ENCODE results near the gene KCNMB1.
A peak's percentile ranks its signal among the peaks of the same experiment; 100 is the strongest.
"Not testable (repeated sequence)": the region's sequence is repeated elsewhere in the genome, so short reads cannot be mapped to it uniquely, and the experiment has no call there.

The KCNMB1 gene

GRCh38 chr5:170383227-170383626 lies 5.9 kb downstream of the KCNMB1 start:
- no peaks in the 10 kb centered on the region for H3K36me3 ChIP-seq (ENCODE audit: low read depth)
- TF ChIP-seq, protein P1, sequence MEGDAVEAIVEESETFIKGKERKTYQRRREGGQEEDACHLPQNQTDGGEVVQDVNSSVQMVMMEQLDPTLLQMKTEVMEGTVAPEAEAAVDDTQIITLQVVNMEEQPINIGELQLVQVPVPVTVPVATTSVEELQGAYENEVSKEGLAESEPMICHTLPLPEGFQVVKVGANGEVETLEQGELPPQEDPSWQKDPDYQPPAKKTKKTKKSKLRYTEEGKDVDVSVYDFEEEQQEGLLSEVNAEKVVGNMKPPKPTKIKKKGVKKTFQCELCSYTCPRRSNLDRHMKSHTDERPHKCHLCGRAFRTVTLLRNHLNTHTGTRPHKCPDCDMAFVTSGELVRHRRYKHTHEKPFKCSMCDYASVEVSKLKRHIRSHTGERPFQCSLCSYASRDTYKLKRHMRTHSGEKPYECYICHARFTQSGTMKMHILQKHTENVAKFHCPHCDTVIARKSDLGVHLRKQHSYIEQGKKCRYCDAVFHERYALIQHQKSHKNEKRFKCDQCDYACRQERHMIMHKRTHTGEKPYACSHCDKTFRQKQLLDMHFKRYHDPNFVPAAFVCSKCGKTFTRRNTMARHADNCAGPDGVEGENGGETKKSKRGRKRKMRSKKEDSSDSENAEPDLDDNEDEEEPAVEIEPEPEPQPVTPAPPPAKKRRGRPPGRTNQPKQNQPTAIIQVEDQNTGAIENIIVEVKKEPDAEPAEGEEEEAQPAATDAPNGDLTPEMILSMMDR (IDR thresholded peaks at IDR 0.05; ENCODE audit: poor library complexity, severe bottlenecking) = no peak
- DNase-seq (ENCODE audit: low spot score) (no peak), ATAC-seq (ENCODE audit: low read depth) (no peak)
- no peak overlapping the region for H3K27ac ChIP-seq (ENCODE audit: poor library complexity, severe bottlenecking)
- no peaks in the 10 kb centered on the region for H3K27me3 ChIP-seq (ENCODE audit: insufficient read depth, poor library complexity, severe bottlenecking)
- H3K9me3 ChIP-seq (ENCODE audit: severe bottlenecking) = no peaks in the 10 kb centered on the region
- H3K4me3 ChIP-seq (ENCODE audit: severe bottlenecking) = no peak overlapping the region
- H3K4me1 ChIP-seq (ENCODE audit: insufficient read depth, poor library complexity, severe bottlenecking) = no peaks in the 10 kb centered on the region

- Histone ChIP-seq H3K27ac (ENCODE audit: poor library complexity, severe bottlenecking) (no peak overlapping the region), H3K9me3 (ENCODE audit: severe bottlenecking) (no peaks in the 10 kb centered on the region), H3K36me3 (ENCODE audit: low read depth) (no peaks in the 10 kb centered on the region), H3K27me3 (ENCODE audit: insufficient read depth, poor library complexity, severe bottlenecking) (no peaks in the 10 kb centered on the region), H3K4me3 (ENCODE audit: severe bottlenecking) (no peak overlapping the region), H3K4me1 (ENCODE audit: insufficient read depth, poor library complexity, severe bottlenecking) (no peaks in the 10 kb centered on the region)
- DNase-seq (ENCODE audit: low spot score) (no peak), ATAC-seq (ENCODE audit: low read depth) (no peak)
- TF ChIP-seq, protein P1 (IDR thresholded peaks at IDR 0.05; ENCODE audit: poor library complexity, severe bottlenecking) = no peak
Observed at GRCh38 chr5:170382790-170383189, 6.4 kb downstream of the KCNMB1 start.

DNA sequence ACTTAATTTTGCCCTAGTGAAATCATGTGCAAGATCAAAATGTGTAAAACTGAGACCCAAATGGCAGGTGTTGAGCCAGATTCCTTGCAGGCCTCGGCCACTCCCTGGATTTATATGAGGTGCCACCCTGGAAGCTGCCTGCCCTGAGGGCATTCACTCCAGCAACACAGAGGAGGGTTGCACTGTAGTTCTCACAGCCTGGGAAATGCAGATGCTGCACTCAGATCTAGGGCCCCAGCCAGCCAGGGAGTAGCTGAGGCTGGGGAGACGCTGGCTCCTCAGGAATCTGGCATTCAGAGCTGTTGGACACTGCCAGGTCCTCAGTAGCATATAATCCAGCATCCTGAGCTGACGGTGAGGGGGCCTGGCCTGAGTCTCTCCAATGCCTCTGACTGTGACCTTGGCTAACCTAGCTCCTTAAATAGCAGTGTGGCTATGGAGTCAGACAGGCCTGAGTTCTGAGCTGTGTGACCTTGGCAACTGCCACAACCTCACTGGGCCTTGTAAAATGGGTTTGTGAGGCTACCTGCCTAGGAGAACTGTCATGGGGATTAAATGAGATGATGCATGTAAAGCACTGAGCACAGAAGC lies 8.7 kb downstream of the KCNMB1 start:
- no peak for DNase-seq (ENCODE audit: low spot score)
- Histone ChIP-seq H3K9me3 (ENCODE audit: severe bottlenecking) (no peaks in the 10 kb centered on the region), H3K4me3 (ENCODE audit: severe bottlenecking) (no peak overlapping the region), H3K27me3 (ENCODE audit: insufficient read depth, poor library complexity, severe bottlenecking) (no peaks in the 10 kb centered on the region), H3K4me1 (ENCODE audit: insufficient read depth, poor library complexity, severe bottlenecking) (no peaks in the 10 kb centered on the region), H3K27ac (ENCODE audit: poor library complexity, severe bottlenecking) (no peak overlapping the region), H3K36me3 (ENCODE audit: low read depth) (no peaks in the 10 kb centered on the region)
- TF ChIP-seq, protein P1 (IDR thresholded peaks at IDR 0.05; ENCODE audit: poor library complexity, severe bottlenecking) = no peak
- peak; percentile 42; the same call in 2 of the 3 replicates for ATAC-seq (ENCODE audit: low read depth)

DNA sequence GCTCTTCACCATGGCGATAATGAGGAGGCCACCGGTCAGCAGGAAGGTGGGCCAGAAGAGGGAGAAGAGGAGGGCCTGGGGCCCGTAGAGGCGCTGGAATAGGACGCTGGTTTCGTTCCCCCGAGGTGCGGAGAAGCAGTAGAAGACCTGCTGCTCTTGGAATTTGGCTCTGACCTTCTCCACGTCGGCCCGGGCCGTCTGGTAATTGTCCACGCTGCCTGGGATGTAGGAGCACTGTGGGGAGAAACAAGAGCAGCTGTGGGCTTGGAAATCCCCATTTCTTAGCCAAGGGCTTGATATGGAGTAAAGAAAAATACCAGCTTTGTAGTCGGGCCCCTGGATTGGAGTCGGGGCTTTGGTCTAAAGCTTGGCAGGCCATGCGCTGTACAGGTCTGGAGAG lies 10.4 kb downstream of the KCNMB1 start:
- TF ChIP-seq, protein P1 (IDR thresholded peaks at IDR 0.05; ENCODE audit: poor library complexity, severe bottlenecking) = no peak
- ATAC-seq (ENCODE audit: low read depth) = no peak
- Histone ChIP-seq H3K4me3 (ENCODE audit: severe bottlenecking) (no peak overlapping the region), H3K9me3 (ENCODE audit: severe bottlenecking) (no peaks in the 10 kb centered on the region), H3K4me1 (ENCODE audit: insufficient read depth, poor library complexity, severe bottlenecking) (no peaks in the 10 kb centered on the region), H3K27me3 (ENCODE audit: insufficient read depth, poor library complexity, severe bottlenecking) (no peaks in the 10 kb centered on the region), H3K36me3 (ENCODE audit: low read depth) (no peaks in the 10 kb centered on the region), H3K27ac (ENCODE audit: poor library complexity, severe bottlenecking) (no peak overlapping the region)
- DNase-seq (ENCODE audit: low spot score) = no peak

GRCh38 chr5:170377027-170377426 lies 12.1 kb downstream of the KCNMB1 start:
- TF ChIP-seq, protein P1 (IDR thresholded peaks at IDR 0.05; ENCODE audit: poor library complexity, severe bottlenecking) = no peak
- no peaks in the 10 kb centered on the region for H3K4me1 ChIP-seq (ENCODE audit: insufficient read depth, poor library complexity, severe bottlenecking)
- no peaks in the 10 kb centered on the region for H3K36me3 ChIP-seq (ENCODE audit: low read depth)
- no peak overlapping the region for H3K27ac ChIP-seq (ENCODE audit: poor library complexity, severe bottlenecking)
- H3K9me3 ChIP-seq (ENCODE audit: severe bottlenecking) = no peaks in the 10 kb centered on the region
- H3K4me3 ChIP-seq (ENCODE audit: severe bottlenecking) = no peak overlapping the region
- H3K27me3 ChIP-seq (ENCODE audit: insufficient read depth, poor library complexity, severe bottlenecking) = no peaks in the 10 kb centered on the region
- no peak for ATAC-seq (ENCODE audit: low read depth)
- DNase-seq (ENCODE audit: low spot score) = no peak

GRCh38 chr5:170376526-170376925 lies 12.6 kb downstream of the KCNMB1 start:
- H3K4me3 ChIP-seq (ENCODE audit: severe bottlenecking); H3K36me3 ChIP-seq (ENCODE audit: low read depth); H3K27ac ChIP-seq (ENCODE audit: poor library complexity, severe bottlenecking); H3K9me3 ChIP-seq (ENCODE audit: severe bottlenecking); H3K4me1 ChIP-seq (ENCODE audit: insufficient read depth, poor library complexity, severe bottlenecking); DNase-seq (ENCODE audit: low spot score); H3K27me3 ChIP-seq (ENCODE audit: insufficient read depth, poor library complexity, severe bottlenecking); ATAC-seq (ENCODE audit: low read depth): not testable (repeated sequence)

Data from RWPE2 (cell line).